ENCODE data around the gene COMP. TPM values are rescaled to one million over a fixed set of nuclear protein-coding genes. Genes with fewer than 3 reads are reported as not detected.

The COMP gene
- total RNA-seq, 1 donor from 2014 or later = not detected

DNA sequence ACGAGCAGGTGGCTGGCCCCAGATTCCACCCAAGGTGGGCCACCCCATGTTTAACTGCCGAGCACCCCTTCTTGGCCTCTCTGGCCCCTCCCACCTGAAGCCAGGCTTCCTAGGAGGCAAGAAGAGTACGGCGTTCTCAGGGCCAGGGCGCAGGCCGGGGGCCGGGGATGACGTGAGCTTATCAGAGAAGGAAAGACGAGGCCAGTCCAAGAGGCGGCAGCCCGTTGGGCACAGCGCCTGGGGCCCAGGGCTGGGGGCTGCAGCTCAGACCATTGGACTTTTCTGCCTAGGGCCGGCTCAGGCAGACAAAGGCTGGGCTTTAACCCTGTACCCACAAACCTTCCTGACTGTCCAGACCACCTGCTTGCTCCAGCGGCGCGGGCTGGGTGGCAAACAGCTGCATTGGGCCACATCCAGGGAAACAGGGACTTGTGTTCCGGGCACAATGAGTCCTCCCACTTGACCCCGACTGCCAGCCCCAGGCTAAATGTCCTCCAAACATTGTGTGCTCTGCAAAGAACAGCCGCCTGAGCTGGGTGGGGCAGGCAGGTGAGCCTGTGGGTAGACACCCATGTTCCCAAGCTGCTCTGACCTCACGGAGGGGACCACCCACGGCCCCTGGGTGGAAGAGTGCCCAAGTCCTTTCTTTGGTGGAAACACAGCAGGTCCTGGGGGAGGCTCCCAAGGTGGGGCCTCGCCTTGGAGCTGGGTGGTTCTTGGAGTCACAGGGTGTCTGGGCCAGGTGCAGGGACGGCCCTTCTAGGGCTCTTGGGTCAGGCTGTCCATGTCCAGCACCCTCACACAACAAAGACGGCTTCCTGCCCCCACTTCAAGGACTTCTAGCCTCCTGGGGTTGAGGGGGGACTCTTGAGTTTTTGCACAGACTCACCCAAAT, 21.9 kb downstream of the COMP start:
- no peak for DNase-seq

DNA sequence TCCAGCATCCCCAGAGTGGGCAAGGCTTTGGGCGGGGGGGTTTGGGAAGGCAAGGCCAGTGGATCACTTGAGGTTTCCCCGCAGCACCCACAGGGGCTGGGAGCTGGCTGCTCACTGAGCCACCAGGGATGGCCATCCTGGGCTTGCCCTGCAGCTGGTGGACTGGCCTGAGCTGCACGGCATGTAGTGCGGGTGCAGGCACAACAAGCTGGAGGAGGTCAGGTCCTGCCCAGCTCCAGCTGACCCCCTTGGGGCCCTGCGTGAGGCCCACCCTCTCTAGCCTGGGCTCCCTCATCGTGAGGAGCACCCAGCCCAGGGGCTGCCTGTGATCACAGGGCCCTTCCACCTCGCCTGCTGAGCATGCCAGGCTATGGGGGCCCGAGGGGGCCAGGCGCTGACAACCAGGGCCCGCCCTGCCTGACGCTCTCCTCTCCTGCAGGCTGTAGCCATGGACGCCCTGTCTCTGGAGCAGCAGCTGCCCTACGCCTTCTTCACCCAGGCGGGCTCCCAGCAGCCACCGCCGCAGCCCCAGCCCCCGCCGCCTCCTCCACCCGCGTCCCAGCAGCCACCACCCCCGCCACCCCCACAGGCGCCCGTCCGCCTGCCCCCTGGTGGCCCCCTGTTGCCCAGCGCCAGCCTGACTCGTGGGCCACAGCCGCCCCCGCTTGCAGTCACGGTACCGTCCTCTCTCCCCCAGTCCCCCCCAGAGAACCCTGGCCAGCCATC, 22.9 kb downstream of the COMP start:
- no peak for DNase-seq

DNA sequence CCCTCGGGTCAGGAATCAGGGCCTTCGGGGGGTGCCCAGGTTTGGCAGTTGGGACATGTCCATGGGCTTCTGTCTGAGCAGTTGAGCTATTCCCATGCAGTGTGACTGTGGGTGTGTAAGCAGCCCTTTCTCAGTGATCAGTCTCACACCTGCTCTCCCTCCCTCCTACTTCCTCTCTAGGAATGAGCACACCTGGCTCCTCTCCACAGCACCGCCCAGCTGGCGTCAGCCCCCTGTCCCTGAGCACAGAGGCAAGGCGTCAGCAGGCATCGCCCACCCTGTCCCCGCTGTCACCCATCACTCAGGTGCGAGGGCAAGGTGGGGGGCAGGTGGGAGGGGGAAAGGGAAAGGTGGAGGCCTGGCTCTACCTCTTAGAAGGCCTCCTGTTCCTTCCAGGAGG, 25.9 kb downstream of the COMP start:
- DNase-seq = no peak

DNA sequence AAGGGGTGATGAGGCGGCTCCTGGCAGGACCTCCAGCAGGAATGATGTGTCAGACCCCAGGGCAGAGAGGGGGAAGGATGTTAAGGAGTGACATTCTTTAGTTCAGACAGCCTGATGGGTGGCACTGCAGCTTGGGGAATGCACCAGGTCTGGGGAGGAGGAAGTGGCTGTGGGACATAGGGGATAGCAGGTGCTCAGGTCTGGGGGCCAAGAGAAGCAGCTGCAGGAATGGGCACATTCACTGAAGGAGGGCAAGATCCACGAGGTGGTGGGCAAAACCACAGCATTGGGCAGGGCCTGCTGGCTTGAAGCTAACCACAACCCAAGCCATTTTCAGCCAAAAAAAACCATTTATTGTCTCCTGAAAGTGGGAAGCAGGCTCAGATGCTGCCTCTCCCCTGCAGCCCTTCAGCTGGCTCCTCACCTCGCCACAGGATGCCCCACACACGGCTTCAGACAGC, 26.5 kb downstream of the COMP start:
- DNase-seq = no peak

DNA sequence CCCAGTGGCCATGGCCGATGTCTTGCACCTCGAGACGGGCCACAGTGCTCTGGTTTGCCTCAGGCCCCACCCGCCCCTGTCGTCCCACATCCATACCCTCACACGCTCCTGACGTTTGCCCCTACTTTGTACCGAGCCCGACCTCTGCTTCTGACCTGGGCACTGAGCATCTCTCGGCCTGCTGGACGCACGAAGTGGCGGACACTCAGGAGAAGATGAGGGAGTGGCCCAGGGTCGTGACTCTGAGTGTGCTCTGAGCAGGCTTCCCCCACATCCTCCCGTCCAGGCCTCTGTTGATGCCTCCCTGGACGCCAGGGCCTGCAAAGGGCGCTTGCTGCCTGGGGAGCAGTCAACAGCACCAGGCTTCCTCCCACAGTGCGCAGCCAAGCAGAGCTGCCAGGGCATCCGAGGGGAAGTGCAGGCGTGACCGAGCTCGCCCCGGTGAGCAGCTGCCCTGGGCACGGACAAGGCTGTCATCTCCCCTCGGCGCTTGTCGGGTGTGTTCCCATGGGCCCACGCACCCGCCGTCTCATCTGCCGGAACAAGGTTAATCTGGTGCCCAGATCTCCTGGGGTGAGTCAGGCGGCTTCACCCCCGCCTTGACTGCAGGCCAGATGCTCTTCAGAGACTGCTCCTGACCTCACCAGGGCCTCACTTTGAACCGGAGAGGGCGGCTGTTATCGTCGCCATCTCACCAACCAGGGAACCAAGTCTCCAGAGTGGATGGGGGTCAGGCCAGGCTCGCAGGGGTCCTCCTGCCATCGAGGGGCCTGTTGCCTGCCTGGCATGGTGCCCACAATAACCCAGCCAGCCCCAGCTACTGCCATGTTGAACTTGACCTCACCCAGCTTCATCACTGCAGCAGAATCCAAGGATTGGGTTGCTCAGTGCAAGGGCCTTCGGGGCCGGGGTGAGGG, 27.2 kb downstream of the COMP start:
- DNase-seq = peak; percentile 34

DNA sequence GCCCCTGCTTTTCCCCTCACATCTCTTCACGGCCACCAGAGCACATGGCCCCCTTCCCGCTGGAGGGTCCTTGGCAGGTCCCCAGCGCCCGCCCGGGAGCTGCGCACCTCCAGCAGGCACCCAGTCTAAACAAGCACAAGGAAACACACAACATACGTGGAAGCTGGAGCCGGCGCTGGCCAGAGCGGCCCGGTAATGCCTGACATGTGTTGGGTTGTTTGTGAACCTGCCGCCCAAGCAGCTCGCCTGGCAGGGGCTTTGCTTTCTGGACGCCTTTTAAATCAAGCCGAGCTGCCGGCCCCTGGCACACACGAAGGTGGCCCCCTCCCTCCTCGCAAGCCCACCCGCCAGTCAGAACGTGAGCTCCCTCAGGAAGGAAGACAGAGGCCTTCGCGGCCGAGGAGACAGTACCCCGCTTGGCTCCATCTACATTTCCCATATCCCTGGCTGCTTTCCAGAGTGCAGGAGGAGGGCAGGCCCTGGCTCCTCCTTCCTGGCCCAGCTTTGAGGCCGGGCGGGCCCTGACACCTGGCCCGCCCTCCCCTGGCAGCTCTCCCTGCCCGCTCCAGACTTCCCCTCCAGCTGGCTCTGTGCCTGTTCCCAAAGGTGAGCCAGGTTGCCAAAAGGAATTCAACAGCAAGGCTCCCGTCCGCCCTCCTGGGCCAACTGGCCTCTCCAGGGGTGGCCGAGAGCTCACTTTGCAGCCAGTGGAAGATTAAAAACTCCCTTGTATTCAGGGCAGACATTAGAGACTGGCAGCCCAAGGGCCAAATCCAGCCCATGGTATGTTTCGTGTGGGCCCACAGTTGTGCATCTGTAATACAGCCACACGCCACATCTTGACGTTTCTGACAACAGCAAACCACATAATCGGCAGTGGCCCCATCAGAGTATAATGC, 28.7 kb downstream of the COMP start:
- DNase-seq = peak; percentile 51

- DNase-seq = no peak
Measured at GRCh38 chr19:18761531-18762110, 29.5 kb downstream of the COMP start.

- DNase-seq = no peak
Measured at GRCh38 chr19:18760440-18761383, 30.4 kb downstream of the COMP start.

DNA sequence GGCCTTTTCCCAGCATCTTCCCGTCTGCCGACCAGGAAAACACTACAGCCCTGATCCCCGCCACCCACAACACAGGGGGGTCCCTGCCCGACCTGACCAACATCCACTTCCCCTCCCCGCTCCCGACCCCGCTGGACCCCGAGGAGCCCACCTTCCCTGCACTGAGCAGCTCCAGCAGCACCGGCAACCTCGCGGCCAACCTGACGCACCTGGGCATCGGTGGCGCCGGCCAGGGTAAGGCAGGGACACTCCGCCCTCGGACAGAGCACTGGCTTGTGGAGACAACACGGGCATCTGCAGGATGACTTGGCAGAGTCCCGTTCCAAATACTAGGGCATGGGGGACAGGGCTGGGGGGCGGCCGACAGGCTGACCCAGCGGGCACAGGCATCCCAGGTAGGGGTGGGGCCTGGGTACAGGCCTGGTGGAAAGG, 31.1 kb downstream of the COMP start:
- no peak for DNase-seq

GRCh38 chr19:18759304-18759994, 31.7 kb downstream of the COMP start:
- no peak for DNase-seq

- no peak for DNase-seq
Measured at GRCh38 chr19:18756896-18757295, 34.2 kb downstream of the COMP start.

DNA sequence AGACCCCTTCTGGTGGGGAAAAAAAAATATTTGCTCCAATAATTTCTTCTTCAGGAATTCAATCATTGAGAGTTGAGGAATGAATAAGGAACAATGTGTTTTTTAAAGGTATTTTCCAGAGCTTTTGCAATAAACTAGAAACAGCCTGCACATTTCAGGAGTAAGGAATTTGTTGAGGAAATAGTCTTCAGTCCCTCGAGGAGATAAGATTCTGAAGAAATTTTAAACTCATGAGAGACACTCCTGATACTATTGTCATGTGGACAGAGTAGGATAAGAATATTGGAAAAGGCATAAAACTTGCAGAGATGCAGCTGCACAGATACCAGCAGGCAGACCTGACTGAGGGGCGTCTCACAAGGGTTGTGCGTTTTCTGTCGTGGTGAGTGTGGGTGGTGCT, 36.6 kb downstream of the COMP start:
- DNase-seq = no peak

DNA sequence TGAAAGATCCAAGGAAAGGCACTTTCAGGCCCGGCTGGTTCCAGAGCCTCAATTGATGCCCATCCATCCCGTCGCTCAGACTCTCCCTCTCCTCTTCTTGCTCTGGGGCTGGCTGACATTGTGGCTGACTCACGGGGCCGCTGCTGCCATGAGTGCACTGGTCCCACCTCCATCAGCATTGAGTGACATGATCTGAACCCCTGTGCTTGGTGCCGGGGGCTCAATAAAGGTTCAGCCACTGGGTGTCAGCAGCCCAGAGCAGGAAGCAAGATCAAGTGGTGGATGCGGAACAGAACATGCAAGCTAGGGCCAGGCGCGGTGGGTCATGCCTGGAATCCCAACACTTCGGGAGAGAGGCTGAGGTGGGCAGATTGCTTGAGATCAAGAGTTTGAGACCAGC, 39.5 kb downstream of the COMP start:
- DNase-seq = no peak

DNA sequence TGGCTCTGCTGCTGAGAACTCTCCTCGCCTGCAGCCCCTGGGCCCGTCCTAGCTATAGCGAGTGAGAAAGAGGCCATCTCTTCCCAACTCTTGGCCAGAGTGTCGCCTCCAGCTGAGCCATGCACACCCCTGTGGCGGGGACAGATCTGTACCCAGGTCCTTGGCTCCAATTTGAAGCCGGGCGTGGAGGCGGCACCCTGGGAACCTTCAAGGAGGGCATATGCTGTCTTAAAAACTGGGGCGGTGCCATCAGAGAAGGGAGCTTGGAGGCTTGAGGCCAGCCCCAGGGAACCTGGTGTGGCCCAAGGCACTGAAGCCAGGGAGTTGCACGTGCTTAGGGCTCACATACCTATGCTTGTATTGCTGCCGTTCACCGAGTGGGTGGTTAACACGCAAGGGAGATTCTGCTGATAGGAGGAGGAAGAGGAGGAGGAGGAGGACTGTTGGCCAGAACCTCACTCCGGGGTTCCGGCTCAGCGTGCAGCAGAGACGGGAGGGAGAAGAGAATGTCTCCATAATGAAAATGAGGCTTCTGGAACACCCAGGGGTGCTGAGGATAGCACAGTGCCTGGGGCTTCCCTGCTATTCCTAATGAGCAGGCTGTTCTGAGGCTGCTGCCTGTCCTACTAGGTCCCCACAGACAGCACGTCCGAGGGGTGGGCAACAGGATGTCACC, 40.7 kb downstream of the COMP start:
- no peak for DNase-seq

DNA sequence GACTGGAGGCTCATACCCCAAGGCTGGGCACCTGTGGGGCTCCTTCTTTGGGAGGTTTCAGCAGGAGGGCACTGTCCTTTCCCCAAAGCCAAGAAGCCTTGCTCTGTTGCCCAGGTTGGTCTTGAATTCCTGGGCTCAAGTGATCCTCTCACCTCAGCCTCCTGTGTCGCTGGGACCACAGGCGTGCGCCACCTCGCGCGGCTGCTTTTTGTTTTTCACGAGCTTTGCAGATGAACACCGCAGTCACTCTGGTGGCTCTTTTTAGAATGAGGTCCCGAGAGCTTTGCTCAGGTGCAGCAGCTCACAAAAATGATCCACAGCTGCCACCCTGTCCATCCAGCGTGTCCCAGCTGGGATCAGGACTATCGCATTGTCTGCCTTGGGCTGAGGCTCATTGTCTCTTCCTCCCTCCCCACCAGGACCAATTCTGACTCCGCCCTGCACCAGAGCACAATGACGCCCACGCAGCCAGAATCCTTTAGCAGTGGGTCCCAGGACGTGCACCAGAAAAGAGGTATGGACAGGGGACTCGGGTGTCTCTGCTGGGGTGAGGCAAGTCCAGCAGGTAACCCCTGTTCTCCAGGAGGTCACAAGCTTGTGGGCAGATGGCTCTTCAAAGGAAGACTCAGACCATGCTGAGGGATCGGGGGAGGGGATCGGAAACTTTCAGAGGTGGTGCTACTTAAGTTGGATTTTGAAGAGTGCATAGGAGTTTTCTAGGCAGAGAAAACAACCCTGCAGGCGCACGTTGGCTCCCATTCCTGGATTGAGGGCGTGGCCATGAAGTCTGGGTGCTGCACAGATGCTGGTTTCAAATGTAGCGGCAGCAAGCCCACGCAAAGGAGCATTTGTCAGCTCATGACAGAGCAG, 41.5 kb downstream of the COMP start:
- DNase-seq = no peak

DNA sequence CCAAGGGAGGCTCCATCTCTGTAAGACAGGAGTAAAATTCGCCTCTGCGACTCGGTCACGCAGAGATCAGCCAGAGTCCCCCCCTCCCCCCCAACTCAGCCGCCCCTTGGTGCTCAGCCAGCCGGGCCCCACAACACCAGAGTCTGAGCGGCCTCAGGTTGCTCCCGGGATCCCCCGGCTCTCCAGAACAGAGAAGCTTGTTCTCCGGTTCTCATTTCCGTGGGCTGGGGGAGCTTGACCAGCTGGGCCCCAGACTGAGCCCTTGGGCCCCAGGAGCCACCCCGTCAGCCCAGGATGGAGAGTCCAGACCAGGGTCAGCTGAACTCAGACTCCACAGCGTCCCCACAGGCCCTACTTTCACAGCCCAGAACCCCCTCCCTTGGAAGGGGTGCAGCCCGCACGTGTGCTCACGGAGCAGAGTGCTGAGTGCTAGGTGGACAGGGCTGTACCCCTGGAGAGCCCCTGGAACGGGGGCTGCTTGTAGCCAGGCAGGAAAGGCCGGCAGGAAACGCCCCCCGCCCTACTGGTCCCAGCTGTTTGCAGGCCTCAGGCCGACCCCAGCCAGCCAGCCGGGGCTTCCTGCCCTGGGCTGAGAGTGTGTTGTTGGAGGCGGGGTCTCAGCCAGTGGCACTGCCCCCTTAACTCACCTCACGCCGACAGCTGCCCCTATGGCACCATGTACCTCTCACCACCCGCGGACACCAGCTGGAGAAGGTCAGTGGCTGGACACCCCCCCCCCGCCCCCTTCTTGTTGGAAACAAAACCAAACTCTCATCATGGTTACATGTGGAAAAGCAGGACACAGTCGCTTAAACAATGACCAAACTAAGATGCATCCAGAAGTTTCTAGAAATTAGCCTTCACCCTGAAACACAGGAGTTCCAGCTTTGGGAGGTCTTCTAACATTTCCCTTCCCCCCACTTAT, 44.4 kb downstream of the COMP start:
- DNase-seq = no peak

- no peak for DNase-seq
Measured at GRCh38 chr19:18745931-18746330, 45.2 kb downstream of the COMP start.
